MCF 10A (cell line): Measurements from ENCODE around the gene ADK. TPM values are rescaled to one million over a fixed set of nuclear protein-coding genes. Genes with fewer than 3 reads are reported as not detected.

Experiments used
- BruUV-seq: library from RNA; stranded (reverse); fragments of 400-500 nt; replicated peaks from 2 replicates; lab custom pipeline; 2021; lab: Mats Ljungman, UMichigan
- CTCF ChIA-PET: fragments of 300-600 bp; sonication (Branson Sonifier 250); formaldehyde crosslinking; extraction: SDS; loops from one replicate; lab custom pipeline; 2021; ENCODE audit warnings: antibody characterized with exemption, inconsistent platforms; lab: Yijun Ruan, JAX
- POLR2A ChIA-PET: fragments of 300-600, 350-650 bp; sonication (Branson Sonifier 250); formaldehyde crosslinking; extraction: SDS; loops from one replicate; lab custom pipeline; 2020; ENCODE audit warnings: antibody characterized with exemption, inconsistent platforms; lab: Yijun Ruan, JAX
- DNase-seq: peaks from one replicate; pipeline ENCODE4 v3.0.0-alpha.2; 2018; ENCODE audit not compliant: unreplicated experiment
- H3K27ac Mint-ChIP-seq: one replicate; pipeline ENCODE4 v1.8.0; 2022; ENCODE audit warnings: mild to moderate bottlenecking, low read depth, mixed read lengths; ENCODE audit not compliant: unreplicated experiment
- H3K27me3 Mint-ChIP-seq: one replicate; pipeline ENCODE4 v1.8.0; 2022; ENCODE audit warnings: mixed read lengths; ENCODE audit not compliant: insufficient read depth, unreplicated experiment
- H3K36me3 Mint-ChIP-seq: one replicate; pipeline ENCODE4 v1.8.0; 2022; ENCODE audit warnings: mild to moderate bottlenecking, moderate library complexity, mixed read lengths; ENCODE audit not compliant: insufficient read depth, unreplicated experiment
- H3K4me1 Mint-ChIP-seq: one replicate; pipeline ENCODE4 v1.8.0; 2022; ENCODE audit warnings: mixed read lengths; ENCODE audit not compliant: insufficient read depth, unreplicated experiment
- H3K4me3 Mint-ChIP-seq: one replicate; pipeline ENCODE4 v1.8.0; 2022; ENCODE audit warnings: mild to moderate bottlenecking, moderate library complexity, mixed read lengths; ENCODE audit not compliant: unreplicated experiment
- H3K9me3 Mint-ChIP-seq: one replicate; pipeline ENCODE4 v1.8.0; 2022; ENCODE audit warnings: mixed read lengths; ENCODE audit not compliant: unreplicated experiment
- intact Hi-C: fragments of 100-400 bp; cut with micrococcal nuclease; formaldehyde crosslinking; loops from 2 replicates; pipeline ENCODE4 v1.14.1; 2022
- total RNA-seq: library from RNA; stranded (reverse); gene quantifications from 2 replicates; pipeline ENCODE4 v1.2.3, GENCODE V29; 2022
- TF ChIP-seq, protein P1 (sequence below): fragments of 200-600 bp; IDR thresholded peaks from one replicate; pipeline ENCODE4 v1.8.0; 2022; ENCODE audit warnings: antibody characterized with exemption, mild to moderate bottlenecking; ENCODE audit not compliant: unreplicated experiment

The ADK gene
- total RNA-seq, 1 experiment from 2014 or later, result 98.6 TPM

DNA sequence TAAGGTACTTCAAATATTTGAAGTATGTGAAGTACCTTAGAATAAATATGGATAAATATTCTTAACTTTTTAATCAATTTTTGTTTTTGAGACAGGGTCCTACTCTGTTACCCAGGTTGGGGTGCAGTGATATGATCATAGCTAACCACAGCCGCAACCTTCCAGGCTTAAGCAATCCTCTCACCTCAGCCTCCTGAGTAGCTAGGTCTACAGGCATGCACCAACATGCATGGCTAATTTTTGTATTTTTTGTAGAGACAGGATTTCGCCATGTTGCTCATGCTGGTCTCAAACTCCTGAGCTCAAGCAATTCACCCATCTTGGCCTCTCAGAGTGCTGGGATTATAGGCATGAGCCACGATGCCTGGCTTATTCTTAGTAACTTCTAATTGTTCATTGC lies 555.9 kb downstream of the ADK start:
- POLR2A ChIA-PET, result interaction anchor here (0.8 kb wide), 1 partner anchor 25 kb away, joined by 3 read pairs; no protein-coding TSS in a partner anchor
- CTCF ChIA-PET, result no interaction called here
- Mint-ChIP-seq H3K9me3 (no peaks in the 10 kb centered on the region), H3K27ac (no peak overlapping the region), H3K36me3 (peaks cover 27% of the 10 kb centered on the region), H3K4me3 (no peak overlapping the region), H3K4me1 (no peaks in the 10 kb centered on the region), H3K27me3 (no peaks in the 10 kb centered on the region)
- intact Hi-C loops, result no loop called here
- peak; percentile 44 for DNase-seq
- no TSS peak for BruUV-seq
- TF ChIP-seq, protein P1, sequence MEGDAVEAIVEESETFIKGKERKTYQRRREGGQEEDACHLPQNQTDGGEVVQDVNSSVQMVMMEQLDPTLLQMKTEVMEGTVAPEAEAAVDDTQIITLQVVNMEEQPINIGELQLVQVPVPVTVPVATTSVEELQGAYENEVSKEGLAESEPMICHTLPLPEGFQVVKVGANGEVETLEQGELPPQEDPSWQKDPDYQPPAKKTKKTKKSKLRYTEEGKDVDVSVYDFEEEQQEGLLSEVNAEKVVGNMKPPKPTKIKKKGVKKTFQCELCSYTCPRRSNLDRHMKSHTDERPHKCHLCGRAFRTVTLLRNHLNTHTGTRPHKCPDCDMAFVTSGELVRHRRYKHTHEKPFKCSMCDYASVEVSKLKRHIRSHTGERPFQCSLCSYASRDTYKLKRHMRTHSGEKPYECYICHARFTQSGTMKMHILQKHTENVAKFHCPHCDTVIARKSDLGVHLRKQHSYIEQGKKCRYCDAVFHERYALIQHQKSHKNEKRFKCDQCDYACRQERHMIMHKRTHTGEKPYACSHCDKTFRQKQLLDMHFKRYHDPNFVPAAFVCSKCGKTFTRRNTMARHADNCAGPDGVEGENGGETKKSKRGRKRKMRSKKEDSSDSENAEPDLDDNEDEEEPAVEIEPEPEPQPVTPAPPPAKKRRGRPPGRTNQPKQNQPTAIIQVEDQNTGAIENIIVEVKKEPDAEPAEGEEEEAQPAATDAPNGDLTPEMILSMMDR, result no peak

DNA sequence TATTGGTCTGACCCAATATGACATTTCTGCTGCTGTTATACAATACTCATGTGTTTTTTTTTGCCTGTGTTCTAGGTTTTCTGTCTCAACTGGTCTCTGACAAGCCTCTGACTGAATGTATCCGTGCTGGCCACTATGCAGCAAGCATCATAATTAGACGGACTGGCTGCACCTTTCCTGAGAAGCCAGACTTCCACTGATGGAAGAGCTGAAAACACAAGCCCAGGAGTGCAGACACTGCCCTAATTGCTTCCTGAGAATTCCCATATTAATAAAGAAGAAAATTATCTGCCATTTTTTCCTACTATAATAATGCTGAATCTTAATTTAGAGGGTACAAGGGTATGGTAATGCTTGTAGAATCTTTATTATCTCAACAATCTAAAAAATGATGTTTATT lies 557.2 kb downstream of the ADK start:
- BruUV-seq, result no TSS peak
- Mint-ChIP-seq H3K36me3 (peaks cover 27% of the 10 kb centered on the region), H3K9me3 (no peaks in the 10 kb centered on the region), H3K4me1 (no peaks in the 10 kb centered on the region), H3K27me3 (no peaks in the 10 kb centered on the region), H3K4me3 (no peak overlapping the region), H3K27ac (no peak overlapping the region)
- no peak for DNase-seq
- POLR2A ChIA-PET, result interaction anchor here (0.6 kb wide), 1 partner anchor 177 kb away, joined by 3 read pairs; no protein-coding TSS in a partner anchor
- TF ChIP-seq, protein P1, result no peak
- CTCF ChIA-PET, result interaction anchor here (0.6 kb wide), 1 partner anchor 295 kb away, joined by 3 read pairs; no protein-coding TSS in a partner anchor
- intact Hi-C loops, result no loop called here

DNA sequence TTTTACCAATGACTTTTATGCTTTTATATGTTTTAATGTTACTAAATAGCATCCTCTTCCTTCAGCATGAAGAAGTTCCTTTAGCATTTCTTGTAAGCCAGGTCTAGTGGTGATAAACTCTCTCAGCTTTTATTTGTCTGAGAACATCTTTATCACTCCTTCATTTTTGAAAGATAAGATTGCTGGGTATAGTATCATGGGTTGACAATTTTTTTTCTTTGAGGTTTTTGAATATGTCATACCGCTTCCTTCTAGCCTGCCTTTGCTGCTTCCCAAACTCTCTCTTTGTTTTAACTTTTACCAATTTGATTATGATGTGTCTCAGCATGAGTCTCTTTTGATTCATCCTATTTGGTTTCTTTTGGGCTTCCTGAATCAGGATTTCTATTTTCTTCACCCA lies 567.2 kb downstream of the ADK start:
- Mint-ChIP-seq H3K4me3 (no peak overlapping the region), H3K4me1 (no peaks in the 10 kb centered on the region), H3K27me3 (no peaks in the 10 kb centered on the region), H3K36me3 (peaks cover 12% of the 10 kb centered on the region), H3K9me3 (peaks cover 31% of the 10 kb centered on the region), H3K27ac (no peak overlapping the region)
- no TSS peak for BruUV-seq
- intact Hi-C loops, result no loop called here
- ChIA-PET CTCF (no interaction called here), POLR2A (no interaction called here)
- DNase-seq, result no peak
- TF ChIP-seq, protein P1, result no peak

DNA sequence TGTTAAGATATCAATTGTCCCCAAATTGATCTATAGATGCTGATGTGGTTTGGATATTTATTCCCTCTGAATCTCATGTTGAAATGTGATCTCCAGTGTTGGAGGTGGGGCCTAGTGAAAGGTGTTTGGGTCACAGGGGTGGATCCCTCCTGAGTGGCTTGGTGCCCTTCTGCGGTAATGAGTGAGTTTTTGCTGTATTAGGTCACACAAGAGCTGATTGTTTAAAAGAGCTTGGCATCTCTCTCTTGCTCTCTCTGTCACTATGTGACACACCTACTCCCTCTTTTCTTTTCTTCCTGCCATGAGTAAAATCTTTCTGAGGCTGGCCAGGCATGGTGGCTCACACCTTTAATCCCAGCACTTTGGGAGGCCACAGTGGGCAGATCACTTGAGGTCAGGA lies 577.2 kb downstream of the ADK start:
- BruUV-seq, result no TSS peak
- CTCF ChIA-PET, result no interaction called here
- Mint-ChIP-seq H3K27me3 (no peaks in the 10 kb centered on the region), H3K4me1 (no peaks in the 10 kb centered on the region), H3K4me3 (no peak overlapping the region), H3K27ac (no peak overlapping the region), H3K36me3 (peaks cover 6% of the 10 kb centered on the region), H3K9me3 (no peaks in the 10 kb centered on the region)
- no peak for DNase-seq
- POLR2A ChIA-PET, result no interaction called here
- TF ChIP-seq, protein P1, result no peak
- intact Hi-C loops, result no loop called here
